ENCODE measurements around the gene RESP18.
"Not testable (repeated sequence)": the region's sequence is repeated elsewhere in the genome, so short reads cannot be mapped to it uniquely, and the experiment has no call there.

Gene RESP18

GRCh38 chr2:219291910-219292490 is 40.5 kb downstream of the RESP18 start:
- Histone ChIP-seq H3K4me1 (ENCODE audit: control insufficient read depth, insufficient read depth, low read length, poor library complexity, severe bottlenecking) (peaks cover 4% of the 10 kb centered on the region), H3K4me3 (ENCODE audit: extremely low read depth, insufficient read depth, low read length, poor library complexity, severe bottlenecking) (no peak overlapping the region), H3K36me3 (ENCODE audit: control insufficient read depth, insufficient read depth, low read length) (peaks cover 27% of the 10 kb centered on the region), H3K27ac (ENCODE audit: low read depth, low read length, severe bottlenecking) (no peak overlapping the region), H3K9me3 (ENCODE audit: control insufficient read depth, low read length) (no peaks in the 10 kb centered on the region)
- 78 to 85% methylated on average over 3 of the region's 4 CpGs for WGBS, 2 experiments (ENCODE audit: insufficient coverage in 2 of 2)

GRCh38 chr2:219291394-219291793 is 41.1 kb downstream of the RESP18 start:
- WGBS, 2 experiments (ENCODE audit: insufficient coverage in 2 of 2), result 85 to 93% methylated on average over 2 to 5 of the region's 7 CpGs
- Histone ChIP-seq H3K27ac (ENCODE audit: low read depth, low read length, severe bottlenecking) (no peak overlapping the region), H3K36me3 (ENCODE audit: control insufficient read depth, insufficient read depth, low read length) (peaks cover 26% of the 10 kb centered on the region), H3K4me1 (ENCODE audit: control insufficient read depth, insufficient read depth, low read length, poor library complexity, severe bottlenecking) (peaks cover 4% of the 10 kb centered on the region), H3K9me3 (ENCODE audit: control insufficient read depth, low read length) (no peaks in the 10 kb centered on the region), H3K4me3 (ENCODE audit: extremely low read depth, insufficient read depth, low read length, poor library complexity, severe bottlenecking) (no peak overlapping the region)

GRCh38 chr2:219290381-219291171 is 42.0 kb downstream of the RESP18 start:
- Histone ChIP-seq H3K9me3 (ENCODE audit: control insufficient read depth, low read length) (no peaks in the 10 kb centered on the region), H3K4me1 (ENCODE audit: control insufficient read depth, insufficient read depth, low read length, poor library complexity, severe bottlenecking) (peaks cover 4% of the 10 kb centered on the region)
- WGBS, 2 experiments (ENCODE audit: insufficient coverage in 2 of 2), result 86 to 92% methylated on average over 12 to 16 of the region's 16 CpGs

GRCh38 chr2:219289537-219290361 is 42.8 kb downstream of the RESP18 start:
- Histone ChIP-seq H3K36me3 (ENCODE audit: control insufficient read depth, insufficient read depth, low read length) (peaks cover 21% of the 10 kb centered on the region), H3K9me3 (ENCODE audit: control insufficient read depth, low read length) (no peaks in the 10 kb centered on the region), H3K4me3 (ENCODE audit: extremely low read depth, insufficient read depth, low read length, poor library complexity, severe bottlenecking) (no peak overlapping the region), H3K27ac (ENCODE audit: low read depth, low read length, severe bottlenecking) (no peak overlapping the region), H3K4me1 (ENCODE audit: control insufficient read depth, insufficient read depth, low read length, poor library complexity, severe bottlenecking) (peaks cover 4% of the 10 kb centered on the region)
- 87 to 94% methylated on average over 8 to 11 of the region's 16 CpGs for WGBS, 2 experiments (ENCODE audit: insufficient coverage in 2 of 2)

More at GRCh38 chr2:219290381-219291171, 42.0 kb downstream of the RESP18 start:
- Histone ChIP-seq H3K36me3 (ENCODE audit: control insufficient read depth, insufficient read depth, low read length) (peaks cover 19% of the 10 kb centered on the region), H3K4me3 (ENCODE audit: extremely low read depth, insufficient read depth, low read length, poor library complexity, severe bottlenecking) (no peak overlapping the region), H3K27ac (ENCODE audit: low read depth, low read length, severe bottlenecking) (no peak overlapping the region)

- Histone ChIP-seq H3K36me3 (ENCODE audit: control insufficient read depth, insufficient read depth, low read length) (peaks cover 27% of the 10 kb centered on the region), H3K27ac (ENCODE audit: low read depth, low read length, severe bottlenecking) (no peak overlapping the region), H3K9me3 (ENCODE audit: control insufficient read depth, low read length) (no peaks in the 10 kb centered on the region), H3K4me3 (ENCODE audit: extremely low read depth, insufficient read depth, low read length, poor library complexity, severe bottlenecking) (no peak overlapping the region), H3K4me1 (ENCODE audit: control insufficient read depth, insufficient read depth, low read length, poor library complexity, severe bottlenecking) (peaks cover 2% of the 10 kb centered on the region)
- WGBS, 2 experiments (ENCODE audit: insufficient coverage in 2 of 2), result 86 to 93% methylated on average over 6 of the region's 6 CpGs
Observed at GRCh38 chr2:219289195-219289536, 43.4 kb downstream of the RESP18 start.

GRCh38 chr2:219287580-219288265 is 44.8 kb downstream of the RESP18 start:
- Histone ChIP-seq H3K4me3 (ENCODE audit: extremely low read depth, insufficient read depth, low read length, poor library complexity, severe bottlenecking) (no peak overlapping the region), H3K4me1 (ENCODE audit: control insufficient read depth, insufficient read depth, low read length, poor library complexity, severe bottlenecking) (peaks cover 2% of the 10 kb centered on the region), H3K27ac (ENCODE audit: low read depth, low read length, severe bottlenecking) (no peak overlapping the region), H3K9me3 (ENCODE audit: control insufficient read depth, low read length) (no peaks in the 10 kb centered on the region), H3K36me3 (ENCODE audit: control insufficient read depth, insufficient read depth, low read length) (peaks cover 36% of the 10 kb centered on the region)
- 87 to 90% methylated on average over 10 of the region's 10 CpGs for WGBS, 2 experiments (ENCODE audit: insufficient coverage in 2 of 2)

- peaks cover 39% of the 10 kb centered on the region for H3K36me3 ChIP-seq (ENCODE audit: control insufficient read depth, insufficient read depth, low read length)
- H3K4me3 ChIP-seq (ENCODE audit: extremely low read depth, insufficient read depth, low read length, poor library complexity, severe bottlenecking); H3K4me1 ChIP-seq (ENCODE audit: control insufficient read depth, insufficient read depth, low read length, poor library complexity, severe bottlenecking); H3K9me3 ChIP-seq (ENCODE audit: control insufficient read depth, low read length); H3K27ac ChIP-seq (ENCODE audit: low read depth, low read length, severe bottlenecking): not testable (repeated sequence)
- WGBS, 2 experiments (ENCODE audit: insufficient coverage in 2 of 2), result 90 to 100% methylated on average over 5 of the region's 6 CpGs
Observed at GRCh38 chr2:219287116-219287440, 45.5 kb downstream of the RESP18 start.

- WGBS, 2 experiments (ENCODE audit: insufficient coverage in 2 of 2), result 92 to 95% methylated on average over 6 to 9 of the region's 12 CpGs
- Histone ChIP-seq H3K4me1 (ENCODE audit: control insufficient read depth, insufficient read depth, low read length, poor library complexity, severe bottlenecking) (peaks cover 2% of the 10 kb centered on the region), H3K27ac (ENCODE audit: low read depth, low read length, severe bottlenecking) (no peak overlapping the region), H3K4me3 (ENCODE audit: extremely low read depth, insufficient read depth, low read length, poor library complexity, severe bottlenecking) (no peak overlapping the region), H3K9me3 (ENCODE audit: control insufficient read depth, low read length) (no peaks in the 10 kb centered on the region), H3K36me3 (ENCODE audit: control insufficient read depth, insufficient read depth, low read length) (peaks cover 39% of the 10 kb centered on the region)
Observed at GRCh38 chr2:219286436-219287115, 46.0 kb downstream of the RESP18 start.

- 54 to 74% methylated on average over 9 to 12 of the region's 17 CpGs for WGBS, 2 experiments (ENCODE audit: insufficient coverage in 2 of 2)
- no peaks in the 10 kb centered on the region for H3K9me3 ChIP-seq (ENCODE audit: control insufficient read depth, low read length)
- H3K4me1 ChIP-seq (ENCODE audit: control insufficient read depth, insufficient read depth, low read length, poor library complexity, severe bottlenecking), result peaks cover 3% of the 10 kb centered on the region
- no peak overlapping the region for H3K27ac ChIP-seq (ENCODE audit: low read depth, low read length, severe bottlenecking)
- no peak overlapping the region for H3K4me3 ChIP-seq (ENCODE audit: extremely low read depth, insufficient read depth, low read length, poor library complexity, severe bottlenecking)
- peaks cover 44% of the 10 kb centered on the region for H3K36me3 ChIP-seq (ENCODE audit: control insufficient read depth, insufficient read depth, low read length)
Observed at GRCh38 chr2:219285894-219286425, 46.6 kb downstream of the RESP18 start.

- H3K4me1 ChIP-seq (ENCODE audit: control insufficient read depth, insufficient read depth, low read length, poor library complexity, severe bottlenecking), result peaks cover 9% of the 10 kb centered on the region
- peaks cover 50% of the 10 kb centered on the region for H3K36me3 ChIP-seq (ENCODE audit: control insufficient read depth, insufficient read depth, low read length)
- no peaks in the 10 kb centered on the region for H3K9me3 ChIP-seq (ENCODE audit: control insufficient read depth, low read length)
- 86 to 97% methylated on average over 5 of the region's 12 CpGs for WGBS, 2 experiments (ENCODE audit: insufficient coverage in 2 of 2)
- no peak overlapping the region for H3K4me3 ChIP-seq (ENCODE audit: extremely low read depth, insufficient read depth, low read length, poor library complexity, severe bottlenecking)
- H3K27ac ChIP-seq (ENCODE audit: low read depth, low read length, severe bottlenecking), result no peak overlapping the region
Observed at GRCh38 chr2:219285373-219285735, 47.2 kb downstream of the RESP18 start.
